ENCODE data around the gene TNFAIP3.

- no peak for TF ChIP-seq CTCF (IDR thresholded peaks at IDR 0.05)
- TF ChIP-seq EZH2 (IDR thresholded peaks at IDR 0.05): no peak
- no peak for TF ChIP-seq EZH2phosphoT487 (IDR thresholded peaks at IDR 0.05)
These were observed 7.4 kb downstream of the TNFAIP3 start for GRCh38 chr6:137874204-137875057.
